IMR-90 (cell line): ENCODE data around the gene UBA7. TPM values are rescaled to one million over a fixed set of nuclear protein-coding genes. Genes with fewer than 3 reads are reported as not detected.

Experiments
- ATAC-seq: fragments of 200-7000 bp; cut with Tn5 transposase; 2 replicates; pipeline ENCODE4 v1.9.1; 2020; ENCODE audit warnings: low read depth, mild to moderate bottlenecking, moderate library complexity
- BruUV-seq: library from RNA; stranded (reverse); fragments of 400-500 nt; replicated peaks from 2 replicates; lab custom pipeline; 2021; lab: Mats Ljungman, UMichigan
- CTCF ChIA-PET: fragments of 300-600 bp; formaldehyde crosslinking; extraction: SDS; loops from one replicate; lab custom pipeline; 2021; ENCODE audit warnings: antibody characterized with exemption; lab: Yijun Ruan, JAX
- POLR2A ChIA-PET: fragments of 300-600 bp; sonication (Branson Sonifier 250); formaldehyde crosslinking; loops from one replicate; lab custom pipeline; 2022; ENCODE audit warnings: antibody characterized with exemption; ENCODE audit not compliant: unreplicated experiment; lab: Charles Lee
- DNase-seq: peaks from one replicate; pipeline ENCODE4 v3.0.0; 2013
- H2AFZ ChIP-seq: replicated peaks from 2 replicates; pipeline ENCODE3; 2013; ENCODE audit warnings: low read length, mild to moderate bottlenecking; ENCODE audit not compliant: poor library complexity
- H2AK5ac ChIP-seq: 2 replicates; pipeline ENCODE4 v1.6.1; 2013; ENCODE audit warnings: low read depth, low read length, inconsistent platforms
- H2AK9ac ChIP-seq: replicated peaks from 2 replicates; pipeline ENCODE3; 2013; ENCODE audit warnings: mild to moderate bottlenecking, low read depth, low read length, moderate library complexity; ENCODE audit not compliant: poor library complexity
- H2BK120ac ChIP-seq: 2 replicates; pipeline ENCODE4 v1.6.1; 2013; ENCODE audit warnings: low read depth, low read length, inconsistent platforms
- H2BK15ac ChIP-seq: 3 replicates; pipeline ENCODE4 v1.6.1; 2013; ENCODE audit warnings: low read depth, low read length, inconsistent platforms
- H2BK20ac ChIP-seq: 2 replicates; pipeline ENCODE4 v1.6.1; 2013; ENCODE audit warnings: low read depth, mild to moderate bottlenecking, inconsistent platforms, low read length, moderate library complexity
- H2BK5ac ChIP-seq: 2 replicates; pipeline ENCODE4 v1.6.1; 2013; ENCODE audit warnings: mild to moderate bottlenecking, low read depth, low read length, inconsistent platforms; ENCODE audit not compliant: poor library complexity, severe bottlenecking
- H3K14ac ChIP-seq: replicated peaks from 2 replicates; pipeline ENCODE4 v1.6.1; 2013; ENCODE audit warnings: low read depth, low read length, inconsistent platforms
- H3K18ac ChIP-seq: 2 replicates; pipeline ENCODE4 v1.6.1; 2013; ENCODE audit warnings: low read depth, low read length, control low read depth
- H3K23ac ChIP-seq: 2 replicates; pipeline ENCODE4 v1.6.1; 2013; ENCODE audit warnings: low read depth, low read length, inconsistent platforms
- H3K27ac ChIP-seq: 2 replicates; pipeline ENCODE4 v1.5.1; 2013; ENCODE audit warnings: mild to moderate bottlenecking, control low read depth, low read length; ENCODE audit not compliant: insufficient read depth
- H3K27me3 ChIP-seq: 2 replicates; pipeline ENCODE4 v1.6.1; 2013; ENCODE audit warnings: low read length; ENCODE audit not compliant: control insufficient read depth, insufficient read depth
- H3K36me3 ChIP-seq: 2 replicates; pipeline ENCODE4 v1.6.1; 2013; ENCODE audit warnings: low read length, mixed read lengths; ENCODE audit not compliant: control insufficient read depth, insufficient read depth
- H3K4ac ChIP-seq: 2 replicates; pipeline ENCODE4 v1.6.1; 2013; ENCODE audit warnings: low read depth, low read length, inconsistent platforms
- H3K4me1 ChIP-seq: 2 replicates; pipeline ENCODE4 v1.6.1; 2013; ENCODE audit warnings: low read length, mixed read lengths; ENCODE audit not compliant: control insufficient read depth, insufficient read depth
- H3K4me2 ChIP-seq: 2 replicates; pipeline ENCODE4 v1.6.1; 2013; ENCODE audit warnings: low read depth, mild to moderate bottlenecking, control low read depth, low read length, moderate library complexity
- H3K4me3 ChIP-seq: 2 replicates; pipeline ENCODE4 v1.5.1; 2013; ENCODE audit warnings: low read depth, mild to moderate bottlenecking, control low read depth, low read length, moderate library complexity; ENCODE audit not compliant: insufficient read depth
- H3K56ac ChIP-seq: 2 replicates; pipeline ENCODE4 v1.6.1; 2013; ENCODE audit warnings: low read length, inconsistent platforms; ENCODE audit not compliant: insufficient read depth; ENCODE audit errors: extremely low read depth
- H3K79me1 ChIP-seq, 2 experiments: 2 replicates each; pipeline ENCODE4 v1.6.1; 2013; ENCODE audit warnings: low read length in 2 of 2, inconsistent platforms in 1 of 2, low read depth in 1 of 2
- H3K9ac ChIP-seq: 2 replicates; pipeline ENCODE4 v1.6.1; 2013; ENCODE audit warnings: low read depth, low read length, control low read depth
- H3K9me1 ChIP-seq: 2 replicates; pipeline ENCODE4 v1.6.1; 2013; ENCODE audit warnings: low read length, inconsistent platforms; ENCODE audit not compliant: insufficient read depth
- H3K9me3 ChIP-seq: 2 replicates; pipeline ENCODE4 v1.6.1; 2013; ENCODE audit warnings: low read length; ENCODE audit not compliant: control insufficient read depth, insufficient read depth
- H4K20me1 ChIP-seq: 2 replicates; pipeline ENCODE4 v1.6.1; 2013; ENCODE audit warnings: low read length, inconsistent platforms; ENCODE audit not compliant: insufficient read depth
- H4K5ac ChIP-seq: 2 replicates; pipeline ENCODE4 v1.6.1; 2013; ENCODE audit warnings: mild to moderate bottlenecking, low read depth, low read length, control low read depth
- H4K8ac ChIP-seq, 2 experiments: 2 replicates each; pipeline ENCODE4 v1.6.1; 2013; ENCODE audit warnings: low read depth in 2 of 2, low read length in 2 of 2, control low read depth in 1 of 2, inconsistent platforms in 1 of 2
- H4K91ac ChIP-seq: 2 replicates; pipeline ENCODE4 v1.6.1; 2013; ENCODE audit warnings: low read depth, low read length, inconsistent platforms; ENCODE audit not compliant: insufficient read depth
- BHLHE40 ChIP-seq: fragments of 150-350 bp; IDR thresholded peaks from 2 replicates; pipeline ENCODE4 v1.6.1; 2016; ENCODE audit warnings: mild to moderate bottlenecking, low read depth, low read length
- CEBPB ChIP-seq: IDR thresholded peaks from 2 replicates; pipeline ENCODE4 v1.6.1; 2012; ENCODE audit warnings: low read depth, low read length, improper control_type of control experiment
- CHD1 ChIP-seq: IDR thresholded peaks from 2 replicates; pipeline ENCODE4 v1.6.1; 2012; ENCODE audit warnings: low read depth, low read length, improper control_type of control experiment
- CTCF ChIP-seq: conservative IDR thresholded peaks from 2 replicates; pipeline ENCODE4 v1.5.1; 2012; ENCODE audit warnings: mild to moderate bottlenecking, low read depth, low read length, improper control_type of control experiment
- ELK1 ChIP-seq: fragments of 150-350 bp; IDR thresholded peaks from 2 replicates; pipeline ENCODE4 v1.6.1; 2016; ENCODE audit warnings: low read depth, mild to moderate bottlenecking, low read length, moderate library complexity, borderline replicate concordance
- FOS ChIP-seq: fragments of 150-350 bp; IDR thresholded peaks from 2 replicates; pipeline ENCODE4 v1.6.1; 2016; ENCODE audit warnings: low read depth, low read length
- MAFK ChIP-seq: IDR thresholded peaks from 2 replicates; pipeline ENCODE4 v1.6.1; 2012; ENCODE audit warnings: low read depth, low read length, improper control_type of control experiment
- MAZ ChIP-seq: IDR thresholded peaks from 2 replicates; pipeline ENCODE4 v1.6.1; 2012; ENCODE audit warnings: low read depth, mild to moderate bottlenecking, low read length, improper control_type of control experiment, moderate library complexity, borderline replicate concordance
- MXI1 ChIP-seq: IDR thresholded peaks from 2 replicates; pipeline ENCODE4 v1.6.1; 2012; ENCODE audit warnings: low read depth, mild to moderate bottlenecking, low read length, moderate library complexity, borderline replicate concordance
- NFE2L2 ChIP-seq: fragments of 150-350 bp; IDR thresholded peaks from 2 replicates; pipeline ENCODE4 v1.6.1; 2016; ENCODE audit warnings: low read depth, mild to moderate bottlenecking, low read length
- POLR2A ChIP-seq: IDR thresholded peaks from 2 replicates; pipeline ENCODE4 v1.6.1; 2012; ENCODE audit warnings: mild to moderate bottlenecking, low read depth, low read length
- RAD21 ChIP-seq: IDR thresholded peaks from 2 replicates; pipeline ENCODE4 v1.6.1; 2012; ENCODE audit warnings: low read length, improper control_type of control experiment
- RCOR1 ChIP-seq: IDR thresholded peaks from 2 replicates; pipeline ENCODE4 v1.6.1; 2012; ENCODE audit warnings: mild to moderate bottlenecking, low read length, improper control_type of control experiment; ENCODE audit not compliant: insufficient replicate concordance
- RFX5 ChIP-seq: IDR thresholded peaks from 2 replicates; pipeline ENCODE4 v1.8.0; 2012; ENCODE audit warnings: low read depth, mild to moderate bottlenecking, low read length, moderate library complexity
- SMC3 ChIP-seq: fragments of 150-350 bp; IDR thresholded peaks from 2 replicates; pipeline ENCODE4 v1.6.1; 2016; ENCODE audit warnings: low read depth, mild to moderate bottlenecking, antibody characterized with exemption, low read length, moderate library complexity
- USF2 ChIP-seq: fragments of 150-350 bp; IDR thresholded peaks from 2 replicates; pipeline ENCODE4 v1.6.1; 2017; ENCODE audit warnings: mild to moderate bottlenecking, antibody characterized with exemption, low read length, low read depth
- WGBS, 2 experiments: methylation state at CpG; one replicate each; pipeline versions ENCODE4 v1.1.5 to v1.1.7; 2013; ENCODE audit warnings: missing lambda C conversion rate in 2 of 2; ENCODE audit not compliant: insufficient read length in 1 of 2; ENCODE audit errors: extremely low coverage in 2 of 2; 5-methylcytosine and 5-hydroxymethylcytosine counted together
- dilution Hi-C: fragments of 300-500 bp; cut with HindIII; formaldehyde crosslinking; loops from one replicate; pipeline ENCODE4 v1.14.3; 2018; ENCODE audit warnings: low sequenced_read_pairs; ENCODE audit not compliant: unreplicated experiment
- in situ Hi-C: fragments of 300-500 bp; cut with MboI; formaldehyde crosslinking; loops from 3 replicates; pipeline ENCODE4 v1.14.3; 2019; ENCODE audit warnings: low sequenced_read_pairs, inconsistent platforms, mixed read lengths
- intact Hi-C: fragments of 100-400 bp; cut with micrococcal nuclease; formaldehyde crosslinking; loops from 2 replicates; pipeline ENCODE4 v1.10.0; 2022
- polyA plus RNA-seq, 3 experiments: library from polyadenylated mRNA; depleted of rRNA; stranded (reverse); fragments of >200 nt; gene quantifications; 2 replicates each; pipeline ENCODE4 v1.2.3, GENCODE V29; 2012; ENCODE audit warnings: low replicate concordance in 1 of 3
- total RNA-seq: library from RNA; depleted of rRNA; stranded (reverse); fragments of >200 nt; gene quantifications from 2 replicates; pipeline ENCODE4 v1.2.3, GENCODE V29; 2012

Gene UBA7
- total and polyA plus RNA-seq, 2 of the 4 experiments (the other 2 are of a cell fraction) = 18.6 to 57.8 TPM

GRCh38 chr3:49757197-49757596, 56.6 kb downstream of the UBA7 start:
- peaks cover 40 to 68% of the 10 kb centered on the region in 2 experiments for H3K79me1 ChIP-seq
- WGBS, 2 experiments = no CpG with 5 or more reads among the region's 2 CpGs
- no peak for DNase-seq

More at GRCh38 chr3:49757197-49757596, 56.6 kb downstream of the UBA7 start:
- no peak overlapping the region for H4K91ac ChIP-seq
- H3K56ac ChIP-seq = no peak overlapping the region
- no peak overlapping the region for H3K23ac ChIP-seq
- peaks cover 12% of the 10 kb centered on the region; the same call in 1 of the 2 replicates for H3K9me1 ChIP-seq
- H3K4me3 ChIP-seq = no peak overlapping the region
- POLR2A ChIA-PET = no interaction called here
- H4K8ac ChIP-seq = no peak overlapping the region
- H2BK120ac ChIP-seq = no peak overlapping the region
- BruUV-seq = no TSS peak
- ATAC-seq = no peak
- H2AK9ac ChIP-seq = no peak overlapping the region
- dilution Hi-C loops (no loop called here), intact Hi-C loops (no loop called here), in situ Hi-C loops (no loop called here)
- H2AK5ac ChIP-seq = no peak overlapping the region
- H3K4ac ChIP-seq = no peak overlapping the region
- no peaks in the 10 kb centered on the region for H3K9me3 ChIP-seq
- H4K5ac ChIP-seq = no peak overlapping the region
- H2AFZ ChIP-seq = no peak overlapping the region
- H3K4me1 ChIP-seq = no peaks in the 10 kb centered on the region; the same call in 1 of the 2 replicates
- H3K27ac ChIP-seq = no peak overlapping the region
- no peaks in the 10 kb centered on the region for H3K27me3 ChIP-seq
- no peak overlapping the region for H3K14ac ChIP-seq
- no peak overlapping the region for H3K18ac ChIP-seq
- H3K36me3 ChIP-seq = peaks cover 4% of the 10 kb centered on the region
- peaks cover 57% of the 10 kb centered on the region for H4K20me1 ChIP-seq
- H2BK20ac ChIP-seq = no peak overlapping the region
- CTCF ChIA-PET = interaction anchor here (1.2 kb wide), 1 partner anchor 9 kb away, joined by 4 read pairs; no protein-coding TSS in a partner anchor
- no peak overlapping the region for H2BK15ac ChIP-seq
- no peak overlapping the region for H2BK5ac ChIP-seq
- TF ChIP-seq MAFK = no peak
- no peak for TF ChIP-seq USF2
- TF ChIP-seq RCOR1 = no peak
- no peak for TF ChIP-seq RFX5
- no peak for TF ChIP-seq CTCF
- TF ChIP-seq MXI1 = no peak
- no peak for TF ChIP-seq RAD21
- no peak for TF ChIP-seq MAZ
- TF ChIP-seq POLR2A = no peak
- TF ChIP-seq SMC3 = no peak
- TF ChIP-seq BHLHE40 = no peak
- TF ChIP-seq CHD1 = no peak
- TF ChIP-seq FOS = no peak
- no peak for TF ChIP-seq ELK1
- TF ChIP-seq CEBPB = no peak
- no peak for TF ChIP-seq NFE2L2
- no peak overlapping the region for H3K4me2 ChIP-seq
- H3K9ac ChIP-seq = no peak overlapping the region
